ENCODE measurements around the gene SMYD3.

GRCh38 chr1:246394121-246394520 lies 113.0 kb downstream of the SMYD3 start:
- no peak for TF ChIP-seq CTCF (IDR thresholded peaks at IDR 0.05)
- TF ChIP-seq POLR2AphosphoS5 (IDR thresholded peaks at IDR 0.05; ENCODE audit: insufficient read depth in 1 of 2, low read depth in 1 of 2): no peak
